Stimulated activated CD4-positive, alpha-beta T cell treated with anti-CD3 and anti-CD28 coated beads, Interleukin-4, amount 100 ng/mL, for 1 hour (primary cell): ENCODE measurements around the gene PLEKHD1.
"Not testable (repeated sequence)": the region's sequence is repeated elsewhere in the genome, so short reads cannot be mapped to it uniquely, and the experiment has no call there.

Experiments
- DNase-seq: peaks from one replicate; pipeline ENCODE4 v3.0.0-alpha.2; 2020

Gene PLEKHD1

DNA sequence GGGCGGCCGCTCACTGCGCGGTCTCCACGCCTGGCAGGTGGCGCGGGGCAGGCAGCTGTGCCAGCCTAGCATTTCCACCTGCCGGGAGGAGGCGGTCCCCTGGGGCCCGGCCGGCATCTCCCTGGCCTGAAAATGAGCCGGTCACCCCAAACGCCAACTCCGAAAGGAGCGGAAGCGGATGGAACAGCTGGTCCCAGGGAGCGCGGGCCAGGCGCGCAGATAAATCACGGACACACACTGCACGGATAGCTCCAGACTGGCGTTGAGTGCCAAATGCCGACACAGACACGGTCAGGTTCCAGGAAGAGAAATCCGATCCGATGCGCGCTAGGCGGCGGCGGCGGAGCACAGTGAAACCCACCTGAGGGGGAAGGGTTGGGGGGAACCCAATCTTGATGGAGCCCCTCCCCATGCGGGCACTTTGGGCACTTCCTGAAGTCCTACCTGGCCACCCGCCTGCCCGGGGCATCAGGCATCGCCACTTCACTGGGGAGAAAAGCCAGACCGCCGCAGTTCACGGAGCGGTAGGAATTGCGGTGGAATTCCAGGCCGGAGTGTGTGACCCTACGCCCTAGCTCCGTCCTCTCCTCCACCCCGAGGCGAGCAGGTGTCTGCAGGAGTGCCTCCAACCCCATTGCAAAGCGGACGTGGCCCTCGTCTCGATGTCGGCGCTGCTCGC lies 624 bp upstream of the PLEKHD1 start:
- DNase-seq: no peak

DNA sequence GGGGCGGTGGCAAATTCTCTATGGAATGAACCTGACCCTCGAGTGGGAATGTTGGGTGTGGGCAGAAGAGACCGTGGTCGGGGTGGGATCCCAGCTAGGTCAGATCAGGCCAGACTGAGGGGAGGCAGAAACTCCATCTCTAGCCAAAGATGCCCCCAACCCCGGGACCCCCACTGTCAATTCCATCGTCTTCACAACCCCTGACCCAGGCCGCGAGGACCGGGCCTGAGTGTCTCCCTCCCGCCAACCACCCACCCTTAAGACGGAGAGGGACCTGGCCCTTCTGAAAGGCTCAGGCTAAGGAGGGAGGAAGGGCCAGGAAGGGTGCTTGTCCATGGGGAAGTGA lies 760 bp downstream of the PLEKHD1 start:
- no peak for DNase-seq

GRCh38 chr14:69485701-69486100 lies 1.2 kb downstream of the PLEKHD1 start:
- no peak for DNase-seq

DNA sequence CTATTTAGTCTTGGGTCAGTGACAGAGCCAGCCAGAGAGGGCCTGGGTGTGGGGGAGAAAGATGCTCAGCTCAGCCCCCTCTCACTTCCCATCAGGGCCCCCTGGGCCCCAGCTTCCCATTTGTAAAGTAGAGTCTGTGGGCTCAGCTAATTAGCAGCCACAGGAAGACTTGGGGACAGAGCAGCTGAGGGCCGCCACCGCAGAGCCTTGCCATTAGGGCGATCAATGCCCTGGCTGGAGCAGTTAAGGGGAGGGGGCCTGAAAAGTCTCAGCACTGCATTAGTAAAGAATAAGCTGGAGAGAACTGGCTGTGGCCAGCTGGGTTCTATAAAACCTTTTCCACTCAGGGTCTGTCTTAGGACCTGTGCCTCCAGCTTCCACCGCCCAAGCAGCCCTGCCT lies 2.7 kb downstream of the PLEKHD1 start:
- DNase-seq: no peak

GRCh38 chr14:69487771-69488170 lies 3.2 kb downstream of the PLEKHD1 start:
- DNase-seq: no peak

GRCh38 chr14:69489495-69489894 lies 5.0 kb downstream of the PLEKHD1 start:
- no peak for DNase-seq

DNA sequence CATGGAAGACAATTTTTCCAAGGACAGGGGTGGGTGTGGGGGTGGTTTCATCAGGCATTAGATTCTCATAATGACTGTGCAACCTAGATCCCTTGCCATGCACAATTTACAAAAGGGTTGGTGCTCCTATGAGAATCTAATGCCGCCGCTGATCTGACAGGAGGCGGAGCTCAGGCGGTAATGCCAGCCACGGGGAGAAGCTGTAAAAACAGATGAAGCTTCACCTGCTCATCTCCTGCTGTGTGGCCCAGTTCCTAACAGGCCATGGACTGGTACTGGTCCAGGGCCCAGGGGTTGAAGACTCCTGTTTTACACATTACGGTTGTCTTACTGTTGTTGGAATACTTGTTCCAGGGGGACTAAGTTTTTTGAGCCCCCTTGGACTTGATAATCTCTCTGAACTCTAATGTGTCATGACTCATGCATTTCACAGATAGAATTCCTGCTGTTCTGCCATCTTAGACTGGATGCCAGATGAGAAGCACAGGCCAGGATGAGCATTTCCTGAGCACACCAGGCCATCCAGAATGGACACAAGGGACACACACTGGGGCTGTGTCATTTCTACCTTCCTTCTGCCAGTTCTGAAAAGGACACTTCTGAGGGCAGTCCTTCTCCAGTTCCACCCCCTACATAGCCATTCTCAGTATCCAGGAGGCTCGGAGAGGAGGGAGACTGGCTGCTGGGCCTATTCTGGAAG lies 5.8 kb downstream of the PLEKHD1 start:
- DNase-seq: no peak

- DNase-seq: no peak
Observed at GRCh38 chr14:69491193-69491592, 6.7 kb downstream of the PLEKHD1 start.

- DNase-seq: no peak
Observed at GRCh38 chr14:69493038-69493437, 8.5 kb downstream of the PLEKHD1 start.

DNA sequence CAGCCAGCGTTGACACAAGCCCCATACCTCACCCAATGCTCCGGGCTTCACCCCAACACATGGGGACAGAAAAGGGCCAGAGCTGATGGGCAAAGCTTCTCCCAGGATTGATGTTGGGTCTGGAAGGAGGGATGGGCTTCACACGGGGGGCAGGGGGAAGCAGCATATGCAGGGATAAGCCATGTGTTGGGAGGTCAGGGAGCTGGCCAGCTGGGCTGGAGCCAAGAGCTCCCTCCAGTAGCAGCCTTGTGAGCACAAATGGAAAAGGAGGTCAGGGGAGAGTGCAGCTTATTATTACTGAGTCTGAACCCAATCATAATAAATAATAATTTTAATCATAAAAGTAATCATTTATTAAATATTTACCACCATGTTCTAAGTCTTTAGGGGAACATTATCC lies 9.3 kb downstream of the PLEKHD1 start:
- no peak for DNase-seq

GRCh38 chr14:69495341-69495921 lies 10.9 kb downstream of the PLEKHD1 start:
- DNase-seq: no peak

DNA sequence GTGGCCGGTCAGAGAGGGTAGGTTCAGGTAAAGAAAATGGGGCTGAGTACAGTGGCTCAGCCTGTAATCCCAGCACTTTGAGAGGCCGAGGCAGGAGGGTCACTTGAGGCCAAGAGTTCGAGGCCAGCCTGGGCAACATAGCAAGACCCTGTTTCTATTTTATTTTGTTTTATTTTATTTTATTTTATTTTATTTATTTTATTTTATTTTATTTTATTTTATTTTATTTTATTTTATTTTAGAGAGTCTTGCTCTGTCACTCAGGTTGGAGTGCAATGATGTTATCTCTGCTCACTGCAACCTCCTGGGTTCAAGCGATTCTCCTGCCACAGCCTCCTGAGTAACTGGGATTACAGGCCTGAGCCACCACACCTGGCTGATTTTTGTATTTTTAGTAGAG lies 13.3 kb downstream of the PLEKHD1 start:
- not testable (repeated sequence) for DNase-seq

GRCh38 chr14:69498286-69498685 lies 13.8 kb downstream of the PLEKHD1 start:
- not testable (repeated sequence) for DNase-seq

DNA sequence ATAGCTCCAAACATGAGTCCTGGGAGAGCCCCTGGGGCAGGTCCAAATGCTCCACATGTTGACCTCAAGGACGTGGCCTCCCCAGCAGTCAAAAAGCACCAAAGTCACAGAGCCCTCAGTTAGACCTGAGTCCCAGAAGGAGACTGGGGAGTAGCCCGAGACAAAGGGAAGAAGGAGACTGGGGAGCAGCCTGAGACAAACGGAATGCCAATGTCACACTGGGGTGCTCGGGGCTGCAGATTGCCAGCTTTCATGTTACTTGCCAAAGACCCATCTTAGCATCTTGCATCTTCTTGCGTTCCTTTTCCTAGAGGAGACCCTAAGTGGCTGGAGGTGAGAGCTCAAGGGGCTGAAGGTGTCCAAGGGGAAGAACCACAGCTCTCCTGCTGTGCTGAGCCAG lies 14.9 kb downstream of the PLEKHD1 start:
- no peak for DNase-seq

DNA sequence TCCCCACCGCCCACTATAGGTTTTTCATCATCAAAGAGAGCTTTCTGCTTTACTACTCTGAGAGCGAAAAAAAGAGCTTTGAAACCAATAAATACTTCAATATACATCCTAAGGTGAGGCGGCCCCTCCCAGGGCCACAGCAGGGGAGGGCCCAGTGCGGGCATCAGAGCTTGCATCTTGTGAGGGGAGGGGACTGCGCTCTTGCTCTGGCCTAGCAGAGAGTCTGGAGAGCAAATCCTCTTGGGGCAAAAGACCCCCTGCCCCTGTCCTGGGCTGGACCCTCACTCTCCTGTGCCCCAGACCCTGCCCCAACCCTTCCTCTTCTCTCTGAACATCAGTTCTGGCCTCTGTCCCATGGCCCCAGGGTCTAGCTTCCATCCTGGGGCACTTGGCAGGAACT lies 15.6 kb downstream of the PLEKHD1 start:
- no peak for DNase-seq

DNA sequence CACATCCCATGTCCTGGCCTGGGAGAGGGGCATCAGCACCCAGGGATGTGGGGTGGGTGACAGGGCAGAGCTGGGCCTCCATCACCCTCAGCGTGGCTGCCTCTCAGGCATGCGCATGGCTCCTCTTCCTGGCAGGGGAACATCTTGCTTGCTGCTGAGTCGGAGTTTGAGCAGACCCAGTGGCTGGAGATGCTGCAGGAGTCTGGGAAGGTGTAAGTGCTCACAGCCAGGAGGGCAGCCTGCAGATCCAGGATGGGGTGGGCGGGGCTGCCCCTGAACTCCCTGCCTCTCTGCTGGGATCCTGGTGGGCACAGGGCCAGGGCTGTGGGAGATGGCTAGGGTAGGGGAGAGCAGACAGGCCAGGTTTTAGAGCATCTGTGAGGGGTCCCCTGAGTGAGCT lies 16.2 kb downstream of the PLEKHD1 start:
- DNase-seq: no peak

DNA sequence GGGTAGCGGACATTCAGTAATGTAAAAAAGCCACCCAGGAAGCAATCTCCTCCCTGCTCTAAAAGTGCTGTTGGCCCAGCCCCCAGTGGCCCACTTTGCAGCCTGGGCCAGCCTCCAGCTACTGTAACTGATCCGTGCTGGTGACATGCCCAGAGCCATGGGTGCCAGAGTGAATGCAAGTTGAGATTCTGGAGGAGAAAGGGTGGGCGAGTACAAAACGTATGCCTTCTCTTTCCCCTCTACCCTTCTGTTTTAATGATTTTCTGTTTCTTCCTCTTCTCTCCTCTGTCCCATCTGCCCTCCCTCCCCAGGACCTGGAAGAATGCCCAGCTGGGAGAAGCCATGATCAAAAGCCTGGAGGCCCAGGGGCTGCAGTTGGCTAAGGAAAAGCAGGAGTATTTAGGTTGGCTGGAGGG lies 16.9 kb downstream of the PLEKHD1 start:
- DNase-seq: no peak

GRCh38 chr14:69504775-69505174 lies 20.2 kb downstream of the PLEKHD1 start:
- no peak for DNase-seq

DNA sequence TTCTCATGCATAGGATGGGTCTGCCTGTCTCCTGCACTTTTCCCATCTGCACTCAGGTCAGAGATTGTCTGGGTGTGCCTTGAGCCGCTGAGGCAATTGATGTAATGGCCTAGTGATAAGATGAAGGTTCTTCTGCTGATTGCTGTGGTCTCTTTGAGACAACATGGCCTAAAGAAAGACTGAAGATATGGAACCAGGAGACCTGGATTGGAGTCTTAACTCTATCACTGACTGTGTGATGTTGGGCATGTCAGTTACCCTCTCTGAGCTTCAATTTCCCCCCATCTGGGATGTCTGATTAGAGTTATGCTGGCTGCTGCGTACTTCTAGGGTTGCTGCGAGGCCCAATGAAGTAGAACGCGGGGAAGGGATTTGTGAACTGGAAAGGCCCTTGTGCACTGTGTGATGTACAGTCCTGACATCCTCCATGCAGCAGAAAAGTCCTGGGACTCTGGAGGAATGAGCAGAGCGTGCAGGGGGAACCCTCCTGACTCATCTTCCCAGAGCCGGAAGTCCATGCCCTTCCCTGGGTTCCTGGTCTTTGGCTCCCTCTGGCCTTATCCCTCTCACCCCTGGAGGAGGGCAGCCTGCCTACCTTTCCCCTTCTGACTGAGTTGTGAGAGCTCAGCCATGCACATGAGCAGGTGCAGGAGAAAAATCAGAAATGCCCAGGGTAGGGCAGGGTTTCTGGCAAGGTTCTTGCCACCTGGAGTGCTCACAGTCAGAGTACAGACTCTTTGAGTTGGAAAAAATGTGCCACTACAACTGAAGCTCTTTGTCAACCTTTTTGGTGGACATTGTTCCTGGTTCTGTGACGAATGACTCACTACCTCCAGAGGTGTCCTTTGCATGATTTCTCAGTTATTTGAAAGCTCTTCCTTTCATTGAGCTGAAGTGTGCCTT lies 21.1 kb downstream of the PLEKHD1 start:
- no peak for DNase-seq

GRCh38 chr14:69506241-69506595 lies 21.7 kb downstream of the PLEKHD1 start:
- no peak for DNase-seq

DNA sequence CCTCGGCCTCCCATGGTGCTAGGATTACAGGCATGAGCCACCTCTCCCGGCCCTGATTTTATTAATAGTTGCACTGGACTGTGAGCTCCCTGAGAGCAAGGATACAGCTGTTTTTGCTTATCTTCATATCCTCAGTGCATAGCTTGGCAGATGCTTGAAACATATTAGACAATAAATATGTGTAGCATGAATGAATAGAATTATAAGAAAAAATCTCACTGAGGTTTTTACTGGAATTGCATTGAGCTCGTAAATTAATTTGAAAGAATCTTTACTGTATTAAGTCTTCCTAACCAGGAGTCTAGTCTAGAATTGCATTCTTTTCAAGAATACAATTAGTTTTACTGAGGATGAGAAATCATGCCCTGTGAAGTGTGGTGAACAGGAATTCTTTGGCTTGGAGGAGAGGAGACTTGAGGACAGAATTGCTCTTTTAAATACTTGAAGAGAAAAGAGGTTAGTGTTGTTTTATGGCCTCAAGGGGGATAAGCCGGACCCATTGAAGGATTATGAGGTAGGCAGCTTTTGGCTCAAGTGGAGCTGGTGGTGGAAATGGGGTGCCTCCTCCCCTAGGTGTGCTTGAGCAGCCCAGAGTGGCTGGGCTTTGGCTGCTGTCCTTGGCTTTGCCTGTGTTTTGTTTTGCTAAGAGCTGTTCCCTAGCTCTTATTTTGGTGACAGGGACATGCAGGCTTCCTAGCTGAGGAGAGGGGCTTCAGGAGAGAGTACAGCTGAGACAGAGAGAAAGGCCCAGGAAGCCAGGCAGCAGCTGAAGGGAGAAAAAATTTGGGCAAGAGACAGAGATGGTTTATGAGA lies 34.0 kb downstream of the PLEKHD1 start:
- DNase-seq: no peak

GRCh38 chr14:69519204-69520100 lies 34.9 kb downstream of the PLEKHD1 start:
- DNase-seq: no peak
